Dendritic cell treated with granulocyte-macrophage colony-stimulating factor and Interleukin-4, amounts not matched to agents 40 ng/mL and 50 ng/mL, for 4 days (primary cell): ENCODE results near the gene CDCA4.

Source experiments
- H3K27ac Mint-ChIP-seq: one replicate; pipeline ENCODE4 v1.8.0; 2022; ENCODE audit warnings: mild to moderate bottlenecking, mixed read lengths
- H3K27me3 Mint-ChIP-seq: one replicate; pipeline ENCODE4 v1.8.0; 2022; ENCODE audit warnings: mild to moderate bottlenecking, mixed read lengths
- H3K36me3 Mint-ChIP-seq: one replicate; pipeline ENCODE4 v1.8.0; 2022; ENCODE audit warnings: low read depth, mixed read lengths
- H3K4me1 Mint-ChIP-seq: one replicate; pipeline ENCODE4 v1.8.0; 2022; ENCODE audit warnings: low read depth, mixed read lengths
- H3K4me3 Mint-ChIP-seq: one replicate; pipeline ENCODE4 v1.8.0; 2022; ENCODE audit warnings: mild to moderate bottlenecking, moderate library complexity, mixed read lengths
- H3K9me3 Mint-ChIP-seq: one replicate; pipeline ENCODE4 v1.8.0; 2022; ENCODE audit warnings: mixed read lengths
- intact Hi-C: fragments of 100-400 bp; cut with micrococcal nuclease; formaldehyde crosslinking; loops from one replicate; pipeline ENCODE4 v1.15.0; 2022

The CDCA4 gene

GRCh38 chr14:105007593-105008264 lies 13.2 kb downstream of the CDCA4 start:
- Mint-ChIP-seq H3K4me1 (peaks cover 6% of the 10 kb centered on the region), H3K36me3 (peaks cover 54% of the 10 kb centered on the region), H3K4me3 (no peak overlapping the region), H3K9me3 (no peaks in the 10 kb centered on the region), H3K27ac (no peak overlapping the region), H3K27me3 (no peaks in the 10 kb centered on the region)
- intact Hi-C loops = no loop called here

GRCh38 chr14:105006831-105007592 lies 13.9 kb downstream of the CDCA4 start:
- Mint-ChIP-seq H3K36me3 (peaks cover 54% of the 10 kb centered on the region), H3K4me3 (no peak overlapping the region), H3K9me3 (no peaks in the 10 kb centered on the region), H3K27me3 (no peaks in the 10 kb centered on the region), H3K27ac (no peak overlapping the region), H3K4me1 (no peaks in the 10 kb centered on the region)
- intact Hi-C loops = no loop called here

GRCh38 chr14:105005929-105006830 lies 14.7 kb downstream of the CDCA4 start:
- H3K27ac Mint-ChIP-seq = no peak overlapping the region
- no peak overlapping the region for H3K4me3 Mint-ChIP-seq
- no peaks in the 10 kb centered on the region for H3K27me3 Mint-ChIP-seq
- H3K36me3 Mint-ChIP-seq = peaks cover 46% of the 10 kb centered on the region
- intact Hi-C loops = no loop called here
- no peaks in the 10 kb centered on the region for H3K4me1 Mint-ChIP-seq
- H3K9me3 Mint-ChIP-seq = no peaks in the 10 kb centered on the region

- H3K27ac Mint-ChIP-seq = no peak overlapping the region
- intact Hi-C loops = no loop called here
- H3K9me3 Mint-ChIP-seq = no peaks in the 10 kb centered on the region
- no peak overlapping the region for H3K4me3 Mint-ChIP-seq
- peaks cover 38% of the 10 kb centered on the region for H3K36me3 Mint-ChIP-seq
- H3K27me3 Mint-ChIP-seq = no peaks in the 10 kb centered on the region
- no peaks in the 10 kb centered on the region for H3K4me1 Mint-ChIP-seq
Observed at GRCh38 chr14:105005329-105005928, 15.5 kb downstream of the CDCA4 start.

GRCh38 chr14:104999361-104999760 lies 21.5 kb downstream of the CDCA4 start:
- Mint-ChIP-seq H3K27me3 (no peaks in the 10 kb centered on the region), H3K36me3 (peaks cover 5% of the 10 kb centered on the region), H3K27ac (no peak overlapping the region), H3K4me3 (no peak overlapping the region), H3K9me3 (no peaks in the 10 kb centered on the region), H3K4me1 (no peaks in the 10 kb centered on the region)
- intact Hi-C loops = no loop called here

GRCh38 chr14:104998801-104999200 lies 22.1 kb downstream of the CDCA4 start:
- Mint-ChIP-seq H3K4me1 (no peaks in the 10 kb centered on the region), H3K4me3 (no peak overlapping the region), H3K27ac (no peak overlapping the region), H3K27me3 (no peaks in the 10 kb centered on the region), H3K36me3 (peaks cover 9% of the 10 kb centered on the region), H3K9me3 (no peaks in the 10 kb centered on the region)
- intact Hi-C loops = no loop called here

- H3K27me3 Mint-ChIP-seq = no peaks in the 10 kb centered on the region
Observed at GRCh38 chr14:104996483-104996882, 24.4 kb downstream of the CDCA4 start.

GRCh38 chr14:104996032-104996431 lies 24.9 kb downstream of the CDCA4 start:
- Mint-ChIP-seq H3K4me1 (no peaks in the 10 kb centered on the region), H3K27ac (no peak overlapping the region), H3K9me3 (no peaks in the 10 kb centered on the region), H3K4me3 (no peak overlapping the region), H3K27me3 (no peaks in the 10 kb centered on the region), H3K36me3 (peaks cover 21% of the 10 kb centered on the region)
- intact Hi-C loops = no loop called here

More at GRCh38 chr14:104996483-104996882, 24.4 kb downstream of the CDCA4 start:
- Mint-ChIP-seq H3K9me3 (no peaks in the 10 kb centered on the region), H3K4me3 (no peak overlapping the region), H3K36me3 (peaks cover 21% of the 10 kb centered on the region), H3K4me1 (no peaks in the 10 kb centered on the region), H3K27ac (no peak overlapping the region)
- intact Hi-C loops = no loop called here

- Mint-ChIP-seq H3K27me3 (no peaks in the 10 kb centered on the region), H3K27ac (no peak overlapping the region), H3K36me3 (peaks cover 20% of the 10 kb centered on the region), H3K4me1 (no peaks in the 10 kb centered on the region), H3K4me3 (no peak overlapping the region), H3K9me3 (no peaks in the 10 kb centered on the region)
- intact Hi-C loops = no loop called here
Observed at GRCh38 chr14:104994978-104995377, 25.9 kb downstream of the CDCA4 start.

- Mint-ChIP-seq H3K36me3 (peaks cover 16% of the 10 kb centered on the region), H3K27ac (no peak overlapping the region), H3K9me3 (no peaks in the 10 kb centered on the region), H3K4me3 (no peak overlapping the region), H3K27me3 (no peaks in the 10 kb centered on the region), H3K4me1 (no peaks in the 10 kb centered on the region)
- intact Hi-C loops = no loop called here
Observed at GRCh38 chr14:104993808-104994591, 26.9 kb downstream of the CDCA4 start.

GRCh38 chr14:104993306-104993705 lies 27.6 kb downstream of the CDCA4 start:
- Mint-ChIP-seq H3K27me3 (no peaks in the 10 kb centered on the region), H3K27ac (no peak overlapping the region), H3K4me3 (no peak overlapping the region), H3K36me3 (peaks cover 16% of the 10 kb centered on the region), H3K9me3 (no peaks in the 10 kb centered on the region), H3K4me1 (no peaks in the 10 kb centered on the region)
- intact Hi-C loops = no loop called here

- H3K4me1 Mint-ChIP-seq = peaks cover under 1% of the 10 kb centered on the region
- peaks cover 16% of the 10 kb centered on the region for H3K36me3 Mint-ChIP-seq
- no peaks in the 10 kb centered on the region for H3K9me3 Mint-ChIP-seq
- H3K27me3 Mint-ChIP-seq = no peaks in the 10 kb centered on the region
- H3K4me3 Mint-ChIP-seq = no peak overlapping the region
- intact Hi-C loops = no loop called here
- no peak overlapping the region for H3K27ac Mint-ChIP-seq
Observed at GRCh38 chr14:104992501-104992900, 28.4 kb downstream of the CDCA4 start.

- H3K27ac Mint-ChIP-seq = no peak overlapping the region
- no peak overlapping the region for H3K4me3 Mint-ChIP-seq
- H3K4me1 Mint-ChIP-seq = peaks cover 7% of the 10 kb centered on the region
- intact Hi-C loops = no loop called here
- H3K27me3 Mint-ChIP-seq = peaks cover 5% of the 10 kb centered on the region
- no peaks in the 10 kb centered on the region for H3K9me3 Mint-ChIP-seq
- H3K36me3 Mint-ChIP-seq = peaks cover 16% of the 10 kb centered on the region
Observed at GRCh38 chr14:104991896-104992230, 29.0 kb downstream of the CDCA4 start.
